ENCODE measurements around the gene AFMID. TPM values are rescaled to one million over a fixed set of nuclear protein-coding genes. Genes with fewer than 3 reads are reported as not detected.
A peak's percentile ranks its signal among the peaks of the same experiment; 100 is the strongest.

AFMID gene
- total and polyA plus RNA-seq, 2 of the 13 experiments (the other 11 are each of a cell fraction or from before 2014, with no cell fraction given): 249 to 270 TPM

DNA sequence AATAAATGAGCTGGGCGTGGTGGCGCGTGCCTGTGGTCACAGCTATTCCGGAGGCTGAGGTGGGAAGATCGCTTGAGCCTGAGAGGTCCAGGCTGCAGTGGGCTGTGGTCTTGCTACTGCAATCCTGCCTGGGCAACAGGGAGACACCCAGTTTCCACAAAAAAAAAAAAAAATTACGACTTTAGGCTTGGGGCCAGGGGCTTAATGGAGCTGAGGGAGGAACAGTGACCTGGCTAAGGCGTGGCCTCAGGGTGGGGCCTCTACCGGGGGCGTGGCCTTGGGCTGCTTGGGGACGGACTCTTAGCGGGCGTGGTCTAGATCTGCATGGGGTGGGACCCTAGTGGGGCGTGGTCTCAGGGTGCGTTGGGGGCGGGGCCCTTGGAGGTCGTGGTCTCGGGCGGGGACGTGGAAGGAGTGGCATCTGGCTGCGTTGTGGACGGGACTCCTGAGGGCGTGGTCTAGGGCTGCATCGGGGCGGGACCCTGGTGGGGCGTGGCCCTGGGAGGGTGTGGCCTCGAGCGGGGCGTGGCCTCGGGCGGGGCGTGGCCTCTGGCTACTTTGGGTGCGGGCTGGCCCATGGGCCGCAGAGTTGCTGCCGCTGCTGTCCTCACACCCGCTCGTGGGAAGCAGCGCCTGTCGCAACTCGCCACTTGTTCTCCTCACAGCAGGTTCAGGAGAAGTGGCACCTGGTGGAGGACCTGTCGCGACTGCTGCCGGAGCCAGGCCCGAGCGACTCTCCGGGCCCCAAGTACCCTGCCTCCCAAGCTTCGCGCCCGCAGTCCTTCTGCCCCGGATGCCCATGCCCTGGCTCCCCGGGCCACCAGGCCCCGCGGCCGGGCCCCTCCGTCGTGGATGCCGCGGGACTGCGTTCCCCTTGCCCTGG, 46.8 kb upstream of the AFMID start (continued):
- no peak for TF ChIP-seq ZBTB46 (CRISPR knock-in tag; IDR thresholded peaks at IDR 0.05; ENCODE audit: borderline replicate concordance)
- TF ChIP-seq TEAD3 (CRISPR knock-in tag; optimal IDR thresholded peaks at IDR 0.05; ENCODE audit: borderline replicate concordance): peak; percentile 30
- TF ChIP-seq ZFP1 (CRISPR knock-in tag; IDR thresholded peaks at IDR 0.05): no peak
- no peak for TF ChIP-seq EZH2 (conservative IDR thresholded peaks at IDR 0.05; ENCODE audit: low read depth, low read length)
- peak; percentile 55; the same call in 1 of the 2 replicates for TF ChIP-seq FOXC1 (CRISPR knock-in tag; IDR thresholded peaks at IDR 0.05; ENCODE audit: borderline replicate concordance)
- TF ChIP-seq NCOR1 (IDR thresholded peaks at IDR 0.05; ENCODE audit: borderline replicate concordance, low read length): peak; percentile 58; the same call in 1 of the 2 replicates
- no peak for TF ChIP-seq TP53 (CRISPR knock-in tag; conservative IDR thresholded peaks at IDR 0.05)
- no peak for TF ChIP-seq ZFP90 (CRISPR knock-in tag; IDR thresholded peaks at IDR 0.05; ENCODE audit: borderline replicate concordance)
- TF ChIP-seq IRX3 (CRISPR knock-in tag; IDR thresholded peaks at IDR 0.05; ENCODE audit: borderline replicate concordance, low read depth): no peak
- TF ChIP-seq, protein P1, sequence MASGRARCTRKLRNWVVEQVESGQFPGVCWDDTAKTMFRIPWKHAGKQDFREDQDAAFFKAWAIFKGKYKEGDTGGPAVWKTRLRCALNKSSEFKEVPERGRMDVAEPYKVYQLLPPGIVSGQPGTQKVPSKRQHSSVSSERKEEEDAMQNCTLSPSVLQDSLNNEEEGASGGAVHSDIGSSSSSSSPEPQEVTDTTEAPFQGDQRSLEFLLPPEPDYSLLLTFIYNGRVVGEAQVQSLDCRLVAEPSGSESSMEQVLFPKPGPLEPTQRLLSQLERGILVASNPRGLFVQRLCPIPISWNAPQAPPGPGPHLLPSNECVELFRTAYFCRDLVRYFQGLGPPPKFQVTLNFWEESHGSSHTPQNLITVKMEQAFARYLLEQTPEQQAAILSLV (CRISPR knock-in tag; IDR thresholded peaks at IDR 0.05; ENCODE audit: borderline replicate concordance): no peak; the same call in 1 of the 2 replicates
- TF ChIP-seq, protein P2, sequence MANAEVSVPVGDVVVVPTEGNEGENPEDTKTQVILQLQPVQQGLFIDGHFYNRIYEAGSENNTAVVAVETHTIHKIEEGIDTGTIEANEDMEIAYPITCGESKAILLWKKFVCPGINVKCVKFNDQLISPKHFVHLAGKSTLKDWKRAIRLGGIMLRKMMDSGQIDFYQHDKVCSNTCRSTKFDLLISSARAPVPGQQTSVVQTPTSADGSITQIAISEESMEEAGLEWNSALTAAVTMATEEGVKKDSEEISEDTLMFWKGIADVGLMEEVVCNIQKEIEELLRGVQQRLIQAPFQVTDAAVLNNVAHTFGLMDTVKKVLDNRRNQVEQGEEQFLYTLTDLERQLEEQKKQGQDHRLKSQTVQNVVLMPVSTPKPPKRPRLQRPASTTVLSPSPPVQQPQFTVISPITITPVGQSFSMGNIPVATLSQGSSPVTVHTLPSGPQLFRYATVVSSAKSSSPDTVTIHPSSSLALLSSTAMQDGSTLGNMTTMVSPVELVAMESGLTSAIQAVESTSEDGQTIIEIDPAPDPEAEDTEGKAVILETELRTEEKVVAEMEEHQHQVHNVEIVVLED (CRISPR knock-in tag; IDR thresholded peaks at IDR 0.05; ENCODE audit: borderline replicate concordance): peak; percentile 73
- 0 out of 2 replicates have a peak, but pooled peaks have one; percentile 26 for TF ChIP-seq ZNF225 (CRISPR knock-in tag; IDR thresholded peaks at IDR 0.05)
- no peak for TF ChIP-seq SMAD3 (CRISPR knock-in tag; IDR thresholded peaks at IDR 0.05)
- TF ChIP-seq, protein P3, sequence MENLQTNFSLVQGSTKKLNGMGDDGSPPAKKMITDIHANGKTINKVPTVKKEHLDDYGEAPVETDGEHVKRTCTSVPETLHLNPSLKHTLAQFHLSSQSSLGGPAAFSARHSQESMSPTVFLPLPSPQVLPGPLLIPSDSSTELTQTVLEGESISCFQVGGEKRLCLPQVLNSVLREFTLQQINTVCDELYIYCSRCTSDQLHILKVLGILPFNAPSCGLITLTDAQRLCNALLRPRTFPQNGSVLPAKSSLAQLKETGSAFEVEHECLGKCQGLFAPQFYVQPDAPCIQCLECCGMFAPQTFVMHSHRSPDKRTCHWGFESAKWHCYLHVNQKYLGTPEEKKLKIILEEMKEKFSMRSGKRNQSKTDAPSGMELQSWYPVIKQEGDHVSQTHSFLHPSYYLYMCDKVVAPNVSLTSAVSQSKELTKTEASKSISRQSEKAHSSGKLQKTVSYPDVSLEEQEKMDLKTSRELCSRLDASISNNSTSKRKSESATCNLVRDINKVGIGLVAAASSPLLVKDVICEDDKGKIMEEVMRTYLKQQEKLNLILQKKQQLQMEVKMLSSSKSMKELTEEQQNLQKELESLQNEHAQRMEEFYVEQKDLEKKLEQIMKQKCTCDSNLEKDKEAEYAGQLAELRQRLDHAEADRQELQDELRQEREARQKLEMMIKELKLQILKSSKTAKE (CRISPR knock-in tag; IDR thresholded peaks at IDR 0.05; ENCODE audit: borderline replicate concordance): no peak
- no peak for TF ChIP-seq ZMAT3 (CRISPR knock-in tag; conservative IDR thresholded peaks at IDR 0.05)
- TF ChIP-seq MBNL3 (CRISPR knock-in tag; conservative IDR thresholded peaks at IDR 0.05): no peak
- no peak for TF ChIP-seq ZFP36 (IDR thresholded peaks at IDR 0.05; ENCODE audit: borderline replicate concordance, low read depth, low read length, partially characterized antibody)
- TF ChIP-seq ZNF235 (CRISPR knock-in tag; IDR thresholded peaks at IDR 0.05; ENCODE audit: borderline replicate concordance): peak; percentile 78; the same call in 1 of the 2 replicates
- TF ChIP-seq KDM5A (IDR thresholded peaks at IDR 0.05; ENCODE audit: borderline replicate concordance, low read length): no peak
- no peak for TF ChIP-seq ISX (CRISPR knock-in tag; conservative IDR thresholded peaks at IDR 0.05)
- TF ChIP-seq, protein P4, sequence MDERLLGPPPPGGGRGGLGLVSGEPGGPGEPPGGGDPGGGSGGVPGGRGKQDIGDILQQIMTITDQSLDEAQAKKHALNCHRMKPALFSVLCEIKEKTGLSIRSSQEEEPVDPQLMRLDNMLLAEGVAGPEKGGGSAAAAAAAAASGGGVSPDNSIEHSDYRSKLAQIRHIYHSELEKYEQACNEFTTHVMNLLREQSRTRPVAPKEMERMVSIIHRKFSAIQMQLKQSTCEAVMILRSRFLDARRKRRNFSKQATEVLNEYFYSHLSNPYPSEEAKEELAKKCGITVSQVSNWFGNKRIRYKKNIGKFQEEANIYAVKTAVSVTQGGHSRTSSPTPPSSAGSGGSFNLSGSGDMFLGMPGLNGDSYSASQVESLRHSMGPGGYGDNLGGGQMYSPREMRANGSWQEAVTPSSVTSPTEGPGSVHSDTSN (CRISPR knock-in tag; IDR thresholded peaks at IDR 0.05): no peak

Measured in HepG2 (cell line).